Neuron (in vitro differentiated cells): Measurements from ENCODE around the gene HLA-B.

ENCODE experiments used
- H2AFZ ChIP-seq: one replicate; pipeline ENCODE4 v1.6.1; 2013; ENCODE audit warnings: low read depth, mild to moderate bottlenecking, inconsistent platforms, low read length, moderate library complexity
- H3K27me3 ChIP-seq: one replicate; pipeline ENCODE4 v1.6.1; 2013; ENCODE audit warnings: low read length; ENCODE audit not compliant: insufficient read depth
- H3K36me3 ChIP-seq: one replicate; pipeline ENCODE4 v1.6.1; 2013; ENCODE audit warnings: low read length; ENCODE audit not compliant: insufficient read depth
- H3K4me1 ChIP-seq: one replicate; pipeline ENCODE4 v1.6.1; 2013; ENCODE audit warnings: low read length; ENCODE audit not compliant: insufficient read depth
- H3K4me3 ChIP-seq: 2 replicates; pipeline ENCODE4 v1.5.1; 2013; ENCODE audit warnings: mild to moderate bottlenecking, low read length, moderate library complexity
- H3K9me3 ChIP-seq: one replicate; pipeline ENCODE4 v1.6.1; 2013; ENCODE audit warnings: low read length

The HLA-B gene

DNA sequence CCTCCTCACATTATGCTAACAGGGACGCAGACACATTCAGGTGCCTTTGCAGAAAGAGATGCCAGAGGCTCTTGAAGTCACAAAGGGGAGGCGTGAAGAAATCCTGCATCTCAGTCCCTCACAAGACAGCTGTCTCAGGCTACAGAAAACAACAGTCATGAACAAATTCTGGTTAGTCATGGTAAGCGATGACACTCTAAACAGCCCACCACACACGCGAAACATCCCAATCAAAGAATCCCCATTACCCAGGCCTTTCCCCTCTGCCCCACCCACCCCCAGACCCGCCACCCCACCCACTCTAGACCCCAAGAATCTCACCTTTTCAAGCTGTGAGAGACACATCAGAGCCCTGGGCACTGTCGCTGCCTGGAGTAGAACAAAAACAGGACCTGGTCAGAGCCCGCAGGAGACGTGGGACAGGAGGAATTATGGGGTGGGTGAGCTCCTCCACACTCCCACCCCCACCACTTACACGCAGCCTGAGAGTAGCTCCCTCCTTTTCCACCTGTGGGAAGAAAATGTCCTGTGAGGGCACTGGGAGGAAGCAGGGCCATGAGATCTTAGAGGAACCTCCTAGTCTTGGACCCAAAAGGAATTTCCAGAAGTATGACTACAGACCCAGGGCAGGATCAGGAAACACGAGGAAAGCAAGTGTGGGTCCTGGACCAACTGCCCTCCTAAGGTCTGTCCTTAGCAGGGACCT lies 2.7 kb downstream of the HLA-B start:
- peaks cover 21% of the 10 kb centered on the region for H3K27me3 ChIP-seq

DNA sequence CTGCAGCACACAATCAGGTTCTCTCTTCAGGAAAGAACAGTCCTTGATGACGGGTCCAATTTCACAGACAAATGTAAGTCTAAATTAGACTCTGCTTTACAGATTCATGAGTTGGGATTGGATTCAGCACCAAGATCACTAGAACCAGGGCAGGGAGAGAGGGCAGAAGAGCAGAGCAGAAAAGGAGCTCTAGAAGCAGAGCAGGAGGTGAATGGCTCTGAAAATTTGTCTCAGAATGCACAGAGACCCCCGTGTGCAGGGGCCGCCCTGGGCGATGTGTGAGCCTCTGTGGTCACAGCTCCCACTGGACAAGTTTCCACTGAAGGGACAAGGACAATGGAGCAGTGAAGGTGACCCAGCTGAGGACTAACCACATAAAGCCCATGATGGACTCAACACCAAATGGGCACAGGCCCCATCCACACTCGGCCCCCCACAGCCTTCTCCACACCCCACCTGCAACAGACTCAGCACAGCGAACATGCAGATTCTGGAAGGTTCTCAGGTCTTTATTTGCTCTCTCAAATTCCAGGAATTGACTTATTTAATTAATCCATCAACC lies 3.5 kb downstream of the HLA-B start:
- no peaks in the 10 kb centered on the region for H3K9me3 ChIP-seq
- H2AFZ ChIP-seq = no peak overlapping the region
- no peak overlapping the region for H3K4me3 ChIP-seq
- H3K36me3 ChIP-seq = no peaks in the 10 kb centered on the region
- peaks cover 2% of the 10 kb centered on the region for H3K4me1 ChIP-seq
- H3K27me3 ChIP-seq = peaks cover 20% of the 10 kb centered on the region

More for the DNA sequence above, 2.7 kb downstream of the HLA-B start:
- H3K4me3 ChIP-seq = no peak overlapping the region
- no peaks in the 10 kb centered on the region for H3K36me3 ChIP-seq
- no peak overlapping the region for H2AFZ ChIP-seq
- peaks cover 2% of the 10 kb centered on the region for H3K4me1 ChIP-seq
- H3K9me3 ChIP-seq = no peaks in the 10 kb centered on the region

DNA sequence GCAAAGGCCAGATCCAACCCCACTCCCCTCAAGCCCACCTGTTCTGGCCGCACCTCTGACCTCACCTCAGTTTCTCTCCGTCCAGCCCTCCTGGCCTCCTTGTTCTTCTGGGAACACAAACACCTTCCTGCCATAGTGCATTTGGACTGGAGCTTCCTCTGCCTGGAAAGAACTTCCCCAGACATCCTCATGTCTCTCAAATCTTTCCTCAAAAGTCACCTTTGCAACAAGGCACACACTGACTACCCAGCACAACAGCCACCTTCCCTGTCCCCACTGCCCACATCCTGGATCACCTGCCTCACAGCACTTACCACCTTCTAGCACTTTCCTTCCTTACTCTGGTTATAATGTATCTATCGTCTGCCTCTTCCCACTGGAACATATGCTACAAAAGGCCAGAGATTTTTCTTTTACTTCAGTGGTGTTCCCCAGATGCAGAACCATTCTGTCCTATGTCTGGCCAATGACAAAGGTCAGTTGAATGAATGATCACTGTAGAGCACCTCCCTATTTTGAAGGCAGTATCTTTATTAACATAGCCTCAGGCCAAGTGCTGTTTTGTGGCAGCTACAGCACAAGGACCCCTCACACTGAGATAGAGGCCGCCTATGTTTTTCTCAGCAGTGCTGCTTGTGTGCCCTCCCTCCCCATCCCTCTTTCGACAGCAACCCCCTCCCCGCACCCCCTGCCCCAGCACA lies 4.1 kb downstream of the HLA-B start:
- H3K9me3 ChIP-seq = no peaks in the 10 kb centered on the region
- H3K27me3 ChIP-seq = peaks cover 15% of the 10 kb centered on the region
- H2AFZ ChIP-seq = no peak overlapping the region
- H3K36me3 ChIP-seq = no peaks in the 10 kb centered on the region
- peaks cover 2% of the 10 kb centered on the region for H3K4me1 ChIP-seq
- H3K4me3 ChIP-seq = no peak overlapping the region

DNA sequence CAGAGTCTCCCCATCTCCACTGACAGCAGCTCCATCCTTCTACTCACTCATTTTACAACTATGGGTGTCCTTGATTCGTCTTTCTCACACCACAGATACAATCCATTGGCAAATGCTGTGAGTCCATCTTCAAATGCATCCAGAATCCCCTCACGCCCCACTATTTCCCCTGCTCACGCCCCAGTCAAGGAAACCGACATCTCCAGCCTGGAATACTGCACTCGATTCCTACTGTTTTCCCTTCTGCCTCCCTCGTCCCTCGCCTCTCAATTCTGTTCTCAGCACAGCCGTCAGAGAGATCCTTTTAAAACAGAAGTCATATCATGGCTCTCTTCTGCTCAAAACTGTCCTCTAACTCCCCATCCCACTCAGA lies 4.7 kb downstream of the HLA-B start:
- H3K36me3 ChIP-seq = no peaks in the 10 kb centered on the region
- no peak overlapping the region for H2AFZ ChIP-seq

DNA sequence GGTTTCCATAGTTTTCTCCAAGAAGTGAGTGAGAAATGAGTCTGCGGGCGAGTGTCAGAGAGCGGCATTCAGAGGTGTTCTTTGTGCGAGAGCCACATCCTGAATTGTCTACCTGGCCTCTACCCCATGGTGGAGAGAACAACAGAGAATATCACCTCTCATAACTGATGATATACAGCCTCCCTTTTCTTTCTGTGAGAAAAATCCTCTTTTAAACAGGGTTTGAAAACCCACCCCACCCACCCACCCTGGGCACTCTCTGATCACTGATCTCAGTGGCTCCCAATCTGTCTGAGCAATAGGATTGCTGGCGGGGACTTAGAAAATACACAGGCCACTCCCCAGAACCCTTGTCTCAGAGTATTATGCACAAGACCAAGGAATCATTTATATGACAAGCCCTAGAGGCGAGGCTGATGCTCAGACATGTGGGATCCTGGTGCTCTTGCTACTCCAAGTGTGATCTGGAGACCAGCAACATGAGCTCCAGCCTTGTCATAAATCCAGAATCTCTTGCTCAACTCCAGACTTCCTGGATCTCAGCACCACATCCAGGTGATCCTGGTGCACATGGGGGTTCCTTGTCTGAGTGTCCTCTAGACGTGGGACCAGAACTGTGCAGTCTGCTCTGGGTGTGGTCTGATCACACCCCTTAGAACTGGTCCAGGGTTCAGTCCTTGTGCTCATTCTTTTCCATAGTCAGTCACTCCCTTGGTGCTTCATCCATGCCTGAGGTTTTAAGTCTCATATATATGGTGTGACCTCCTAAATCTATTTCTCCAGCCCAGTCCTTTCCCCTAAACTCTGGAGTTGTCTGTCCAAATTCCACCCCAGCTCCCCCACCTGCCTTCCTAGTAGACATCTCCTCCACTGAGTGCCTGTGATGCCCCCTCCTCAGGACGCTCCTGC lies 5.3 kb downstream of the HLA-B start:
- no peaks in the 10 kb centered on the region for H3K9me3 ChIP-seq
- H3K4me3 ChIP-seq = no peak overlapping the region
- H3K27me3 ChIP-seq = peaks cover 12% of the 10 kb centered on the region
- no peaks in the 10 kb centered on the region for H3K4me1 ChIP-seq
- H2AFZ ChIP-seq = no peak overlapping the region
- H3K36me3 ChIP-seq = no peaks in the 10 kb centered on the region

More for the DNA sequence above, 4.7 kb downstream of the HLA-B start:
- no peak overlapping the region for H3K4me3 ChIP-seq
- peaks cover 13% of the 10 kb centered on the region for H3K27me3 ChIP-seq
- H3K9me3 ChIP-seq = no peaks in the 10 kb centered on the region
- H3K4me1 ChIP-seq = no peaks in the 10 kb centered on the region

DNA sequence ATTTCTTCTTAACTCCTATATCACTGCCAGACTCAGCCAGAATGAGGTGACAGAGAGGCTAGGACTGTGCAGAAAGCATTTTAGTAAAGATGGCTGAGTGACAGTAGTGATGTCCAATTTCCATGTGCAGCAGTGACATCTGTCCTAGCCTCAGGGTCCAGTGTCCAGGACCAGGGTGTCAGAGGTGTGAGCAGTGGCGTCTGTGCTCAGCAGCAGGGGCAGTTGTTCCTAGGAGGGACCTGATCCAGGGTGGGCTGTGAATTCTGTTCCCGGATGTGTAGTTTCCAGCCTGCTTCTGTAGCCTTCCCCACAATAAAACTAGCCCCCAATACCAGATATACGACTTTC lies 6.0 kb downstream of the HLA-B start:
- no peaks in the 10 kb centered on the region for H3K36me3 ChIP-seq
- H3K9me3 ChIP-seq = no peaks in the 10 kb centered on the region
- no peaks in the 10 kb centered on the region for H3K4me1 ChIP-seq
- H3K4me3 ChIP-seq = no peak overlapping the region
- H2AFZ ChIP-seq = no peak overlapping the region
- H3K27me3 ChIP-seq = peaks cover 12% of the 10 kb centered on the region

DNA sequence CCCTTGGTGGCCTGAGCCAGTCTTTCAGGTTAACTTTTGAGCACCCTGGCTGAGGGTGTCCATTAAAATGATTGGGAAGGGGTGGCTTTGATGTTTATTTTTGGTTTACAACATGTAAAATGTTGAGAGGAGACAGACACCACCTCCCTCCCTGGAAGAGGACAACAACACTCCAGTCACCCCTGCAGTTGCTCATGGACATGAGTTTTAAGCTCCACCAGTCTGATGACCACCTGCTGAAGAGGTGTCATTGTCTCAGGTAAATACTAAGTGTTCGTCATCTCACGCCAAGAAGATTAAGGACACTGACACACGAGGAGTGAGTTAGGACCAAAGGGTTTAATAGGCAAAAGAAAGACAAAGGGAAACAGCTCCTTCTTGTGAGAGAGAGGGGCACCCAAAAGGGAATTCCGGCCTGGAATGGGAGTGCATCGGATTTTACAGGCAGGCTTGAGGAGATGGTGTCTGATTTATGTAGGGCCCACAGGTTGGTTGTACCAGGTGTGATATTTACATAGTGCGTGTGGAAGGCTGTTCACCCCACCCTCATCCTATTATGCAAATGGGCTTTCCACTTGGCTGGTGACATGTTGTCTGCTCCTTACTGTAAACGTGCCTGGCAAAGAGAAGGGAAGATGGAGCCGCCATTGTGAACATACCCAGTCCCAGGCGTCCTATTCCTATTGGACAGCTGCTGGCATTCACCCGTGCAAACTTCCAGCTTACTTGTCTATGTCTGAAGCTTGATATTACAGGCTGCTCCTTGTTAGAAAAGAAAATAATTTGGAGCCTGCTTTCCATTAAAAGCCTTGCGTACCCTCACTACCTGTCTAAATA lies 6.6 kb downstream of the HLA-B start:
- Histone ChIP-seq H3K36me3 (no peaks in the 10 kb centered on the region), H3K4me3 (no peak overlapping the region), H3K9me3 (no peaks in the 10 kb centered on the region), H3K27me3 (peaks cover 9% of the 10 kb centered on the region), H2AFZ (no peak overlapping the region), H3K4me1 (no peaks in the 10 kb centered on the region)

DNA sequence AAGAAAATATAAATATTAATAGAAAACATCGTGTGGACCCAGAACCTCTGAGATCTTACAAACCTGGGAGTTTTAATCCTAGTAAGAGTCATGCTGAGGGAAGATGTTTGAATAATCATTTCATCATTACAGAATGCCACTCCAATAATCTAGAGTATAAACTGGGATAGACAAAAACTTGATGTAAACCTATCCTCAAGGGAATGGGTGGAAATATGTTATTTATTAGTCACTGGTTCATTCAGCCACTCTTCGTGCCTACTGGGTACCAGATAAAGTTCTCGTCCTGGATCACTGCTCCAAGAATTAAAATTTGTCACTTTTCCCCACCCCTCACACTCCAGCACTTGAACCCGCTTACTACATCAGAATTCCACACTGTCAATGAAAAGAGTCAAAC lies 7.7 kb downstream of the HLA-B start:
- no peaks in the 10 kb centered on the region for H3K4me1 ChIP-seq
- no peaks in the 10 kb centered on the region for H3K9me3 ChIP-seq
- no peak overlapping the region for H3K4me3 ChIP-seq
- H3K27me3 ChIP-seq = peaks cover 8% of the 10 kb centered on the region
- H3K36me3 ChIP-seq = no peaks in the 10 kb centered on the region
- no peak overlapping the region for H2AFZ ChIP-seq

DNA sequence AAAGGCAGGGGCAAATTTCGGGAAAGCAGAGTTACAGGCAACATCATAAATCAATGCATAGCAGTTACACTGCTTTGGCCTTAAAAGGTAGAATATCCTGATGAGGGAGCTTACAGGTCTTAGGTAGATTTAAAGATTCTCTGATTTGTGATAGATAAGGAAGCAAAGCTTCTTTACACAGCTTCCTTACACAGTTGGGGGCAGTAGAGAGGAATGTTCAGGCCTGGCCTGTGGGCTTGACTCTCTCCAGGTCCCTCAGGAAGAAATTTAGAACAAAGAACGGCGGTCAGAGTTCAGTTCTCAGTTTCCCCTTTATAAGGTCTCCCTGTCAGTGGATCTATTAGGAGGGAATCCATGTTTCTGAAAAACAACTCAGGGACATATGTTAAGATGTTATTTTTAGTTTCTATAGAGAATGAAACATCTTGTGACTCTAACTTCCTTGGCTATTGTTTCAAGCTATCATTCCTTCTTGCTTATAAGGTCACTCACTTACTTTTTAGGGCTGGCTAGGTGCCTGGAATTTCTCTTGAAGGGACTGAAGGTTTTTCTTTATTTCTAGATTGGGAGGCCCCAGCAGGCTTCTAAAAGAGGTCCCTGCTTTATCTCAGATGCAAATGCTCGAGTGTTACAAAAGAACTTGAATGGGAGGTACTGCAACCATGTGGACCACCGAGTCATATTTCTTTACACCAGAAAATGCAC lies 11.8 kb downstream of the HLA-B start:
- Histone ChIP-seq H2AFZ (no peak overlapping the region), H3K27me3 (peaks cover under 1% of the 10 kb centered on the region), H3K36me3 (no peaks in the 10 kb centered on the region), H3K4me3 (no peak overlapping the region), H3K4me1 (no peaks in the 10 kb centered on the region), H3K9me3 (peaks cover 3% of the 10 kb centered on the region)

DNA sequence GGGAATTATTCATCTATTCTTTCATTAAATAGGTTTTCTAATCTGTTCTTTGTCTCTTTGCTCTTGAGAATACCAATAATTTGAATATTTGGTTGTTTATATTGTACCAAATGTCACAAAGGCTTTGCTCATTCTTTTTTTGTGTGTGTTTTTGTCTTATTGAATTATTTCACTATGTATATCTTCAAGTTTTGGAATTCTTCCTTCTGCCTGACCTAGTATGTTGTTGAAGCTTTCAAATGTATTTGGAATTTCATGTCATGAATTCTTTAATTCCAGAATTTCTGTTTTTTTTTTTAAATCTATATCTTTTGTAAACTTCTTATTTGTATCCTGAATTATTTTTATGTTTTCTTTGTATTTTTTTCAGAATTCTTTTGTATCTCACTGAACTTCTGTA lies 16.8 kb downstream of the HLA-B start:
- Histone ChIP-seq H3K36me3 (no peaks in the 10 kb centered on the region), H3K27me3 (no peaks in the 10 kb centered on the region), H3K4me1 (no peaks in the 10 kb centered on the region), H3K9me3 (peaks cover 11% of the 10 kb centered on the region), H2AFZ (no peak overlapping the region), H3K4me3 (no peak overlapping the region)

DNA sequence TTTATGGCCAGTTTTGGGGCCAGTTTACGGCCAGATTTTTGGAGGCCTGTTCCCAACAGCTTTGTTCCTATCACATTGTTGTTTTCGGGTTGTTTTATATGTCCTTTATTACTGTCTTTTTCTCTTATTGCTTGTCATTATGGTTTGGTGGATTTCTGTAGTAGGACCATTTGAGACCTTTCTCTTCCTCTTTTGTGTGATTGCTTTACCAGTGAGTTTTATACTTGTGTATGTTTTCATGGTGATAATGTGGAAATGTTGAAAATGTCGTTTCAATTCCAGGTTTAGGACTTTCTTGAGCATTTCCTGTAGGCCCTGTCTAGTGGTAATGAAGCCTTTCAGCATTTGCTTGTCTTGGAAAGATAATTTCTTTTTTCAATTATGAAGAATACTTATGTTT lies 17.8 kb downstream of the HLA-B start:
- H3K4me1 ChIP-seq = no peaks in the 10 kb centered on the region
- no peak overlapping the region for H2AFZ ChIP-seq
- no peak overlapping the region for H3K4me3 ChIP-seq
- H3K9me3 ChIP-seq = peaks cover 11% of the 10 kb centered on the region
- H3K36me3 ChIP-seq = no peaks in the 10 kb centered on the region
- H3K27me3 ChIP-seq = no peaks in the 10 kb centered on the region

DNA sequence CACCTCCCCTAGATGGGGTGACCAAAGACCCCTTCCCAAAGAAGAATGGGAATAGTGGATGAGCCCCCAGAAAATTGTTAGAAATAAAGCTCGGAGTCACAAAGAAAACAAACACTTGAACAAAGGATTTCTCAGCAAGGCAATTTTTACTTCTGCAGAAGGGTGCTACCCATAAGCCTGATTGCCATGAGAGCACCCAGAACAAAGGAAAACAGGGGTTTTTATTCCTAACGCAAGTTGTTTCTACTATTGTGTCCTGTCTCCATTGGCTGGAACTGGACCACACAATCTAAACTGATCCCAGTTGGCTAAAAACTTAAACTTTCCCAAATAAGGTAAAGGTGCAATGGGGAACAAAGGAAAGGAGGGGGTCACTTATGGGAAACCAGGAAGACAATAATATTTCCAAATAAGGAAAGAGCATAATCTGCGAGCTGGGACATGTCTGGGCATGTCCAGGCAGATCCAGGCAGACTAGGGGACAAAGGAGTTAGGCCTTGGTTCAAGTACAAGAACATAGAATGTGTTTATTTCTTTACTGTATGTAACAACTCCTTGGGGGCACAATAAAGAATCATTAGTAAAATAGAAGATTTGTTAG lies 20.0 kb downstream of the HLA-B start:
- H3K36me3 ChIP-seq = no peaks in the 10 kb centered on the region
- no peak overlapping the region for H3K4me3 ChIP-seq
- no peaks in the 10 kb centered on the region for H3K4me1 ChIP-seq
- H3K27me3 ChIP-seq = no peaks in the 10 kb centered on the region
- no peak overlapping the region for H2AFZ ChIP-seq
- peaks cover 11% of the 10 kb centered on the region for H3K9me3 ChIP-seq
